ENCODE data around the gene PSMD6. TPM values are rescaled to one million over a fixed set of nuclear protein-coding genes. Genes with fewer than 3 reads are reported as not detected.

Gene PSMD6
- total RNA-seq, result 85.7 TPM
- long read RNA-seq, transcript PSMD6-201 (8 exons, 1,430 nt), result major isoform, 154 of 164 reads
- long read RNA-seq, partial matches to known transcripts, result 4 of 164 reads
- long read RNA-seq, other reads (novel, unspliced or antisense), result 1 of 164 reads

- DNase-seq (ENCODE audit: low spot score), result peak; percentile 96
- intact Hi-C loops (cut with DNase I), result no loop called here
These were observed at the start of gene PSMD6 for GRCh38 chr3:64023187-64023860. Gene PSMD6, minus strand, starts transcription at chr3:64023494. Its CDS starts 75 bp downstream, at chr3:64023419.

DNA sequence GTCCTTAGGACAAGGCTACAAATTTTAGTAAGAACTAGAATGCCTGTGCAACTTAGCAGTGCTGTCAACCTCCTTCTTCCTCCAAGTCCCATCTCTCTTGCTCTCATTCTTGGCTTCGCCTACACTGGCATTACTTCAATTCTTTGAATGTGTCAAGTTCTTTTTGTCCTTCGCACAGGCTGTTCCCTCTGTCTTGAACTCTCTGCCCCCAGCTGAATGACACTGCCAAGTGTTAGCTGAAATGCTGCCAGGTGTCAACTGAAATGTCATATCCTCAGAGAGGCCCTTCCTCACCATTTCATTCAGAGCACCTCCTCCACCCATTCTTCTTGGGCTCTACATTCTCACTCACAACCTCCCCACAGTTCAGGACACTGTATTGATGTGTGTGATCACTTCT lies 48.8 kb upstream of the PSMD6 start:
- intact Hi-C loops (cut with DNase I), result no loop called here
- no peak for DNase-seq (ENCODE audit: low spot score)

DNA sequence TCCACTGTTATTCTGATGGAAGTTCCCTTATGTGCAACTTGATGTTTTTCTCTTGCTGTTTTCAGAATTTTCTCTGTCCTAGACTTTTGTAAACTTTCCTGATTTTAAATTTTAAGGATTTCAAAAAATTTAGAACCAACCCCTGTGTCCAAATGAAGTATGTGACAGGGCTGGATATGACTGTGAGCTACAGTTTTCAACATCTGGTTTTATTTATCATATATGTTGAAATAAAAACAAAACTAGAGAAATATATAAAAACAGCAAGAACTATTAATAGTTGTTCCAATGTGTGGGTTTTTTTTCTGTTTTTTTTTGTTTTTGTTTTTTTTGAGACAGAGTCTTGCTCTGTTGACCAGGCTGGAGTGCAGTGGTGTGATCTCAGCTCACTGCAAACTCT lies 47.4 kb upstream of the PSMD6 start:
- intact Hi-C loops (cut with DNase I), result no loop called here
- no peak for DNase-seq (ENCODE audit: low spot score)

DNA sequence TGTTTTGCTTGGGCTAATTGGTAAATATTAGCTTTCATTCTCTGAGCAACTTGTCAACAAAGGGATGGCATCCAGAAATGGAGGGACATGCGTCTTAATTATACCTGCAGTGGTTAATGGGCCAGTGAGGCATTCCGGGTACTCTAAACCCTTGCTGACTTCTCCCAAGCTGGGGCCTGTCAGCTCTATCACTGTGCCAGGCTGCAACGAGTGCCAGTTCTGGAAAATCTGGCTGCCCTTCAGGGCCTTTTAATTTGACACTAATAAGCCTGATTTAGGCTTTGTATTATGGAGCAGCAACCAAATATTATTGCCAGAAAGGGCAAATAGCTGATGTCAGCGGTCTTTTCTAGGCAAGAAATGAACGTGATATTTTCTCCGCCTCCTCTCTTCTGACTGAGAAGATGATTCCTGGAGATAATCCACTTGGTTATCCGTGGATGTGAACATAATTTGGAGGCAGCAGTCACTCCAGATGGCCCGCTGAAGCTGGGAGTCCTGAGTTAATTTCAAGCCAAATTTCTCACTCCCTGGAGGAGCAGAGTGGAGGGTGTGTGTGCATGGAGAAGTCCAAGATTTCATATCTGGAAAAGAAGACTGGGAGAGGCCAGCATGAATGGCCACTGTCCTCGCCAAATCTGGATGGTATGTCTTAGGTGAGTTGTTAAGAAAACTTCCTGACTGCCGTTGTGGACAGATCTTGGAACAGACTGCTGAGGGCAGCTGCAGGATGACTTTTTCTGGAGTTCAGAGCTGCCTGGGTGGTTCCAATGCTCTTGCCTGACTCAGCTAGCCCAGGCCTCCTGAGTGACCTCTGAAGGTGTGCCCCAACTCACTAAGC lies 44.4 kb upstream of the PSMD6 start:
- DNase-seq (ENCODE audit: low spot score), result no peak
- intact Hi-C loops (cut with DNase I), result loop anchor here (10.0 kb wide), 1 partner anchor 247 kb away; no protein-coding TSS in a partner anchor

DNA sequence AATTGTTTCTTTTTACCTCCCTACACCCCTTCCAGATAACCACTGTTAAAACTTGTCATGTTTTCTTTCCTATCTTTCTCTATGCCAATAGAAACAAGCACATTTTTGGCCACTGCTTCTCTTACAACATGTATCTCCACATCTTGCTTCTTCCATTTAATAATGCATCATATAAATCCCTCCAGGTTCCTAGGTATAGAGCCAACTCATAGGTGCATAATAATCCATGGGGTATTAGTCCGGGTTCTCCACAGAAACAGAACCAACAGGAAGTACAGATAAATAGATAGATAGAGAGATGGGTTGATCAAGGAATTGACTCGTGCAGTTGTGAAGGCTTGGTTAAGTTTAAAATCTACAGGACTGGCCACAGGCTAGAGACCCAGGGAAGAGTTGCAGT lies 41.5 kb upstream of the PSMD6 start:
- intact Hi-C loops (cut with DNase I), result loop anchor here (5.0 to 10.0 kb wide), 2 partner anchors 97 to 250 kb away; no protein-coding TSS in a partner anchor
- no peak for DNase-seq (ENCODE audit: low spot score)

- no peak for DNase-seq (ENCODE audit: low spot score)
- intact Hi-C loops (cut with DNase I), result loop anchor here (5.0 to 10.0 kb wide), 2 partner anchors 98 to 251 kb away; no protein-coding TSS in a partner anchor
These were observed 40.7 kb upstream of the PSMD6 start for GRCh38 chr3:64063983-64064438.

- intact Hi-C loops (cut with DNase I), result loop anchor here (5.0 to 10.0 kb wide), 2 partner anchors 99 to 251 kb away; no protein-coding TSS in a partner anchor
- no peak for DNase-seq (ENCODE audit: low spot score)
These were observed 40.1 kb upstream of the PSMD6 start for GRCh38 chr3:64063207-64063982.

GRCh38 chr3:64061628-64062027 lies 38.3 kb upstream of the PSMD6 start:
- DNase-seq (ENCODE audit: low spot score), result no peak
- intact Hi-C loops (cut with DNase I), result loop anchor here (5.0 to 10.0 kb wide), 2 partner anchors 101 to 253 kb away; no protein-coding TSS in a partner anchor

DNA sequence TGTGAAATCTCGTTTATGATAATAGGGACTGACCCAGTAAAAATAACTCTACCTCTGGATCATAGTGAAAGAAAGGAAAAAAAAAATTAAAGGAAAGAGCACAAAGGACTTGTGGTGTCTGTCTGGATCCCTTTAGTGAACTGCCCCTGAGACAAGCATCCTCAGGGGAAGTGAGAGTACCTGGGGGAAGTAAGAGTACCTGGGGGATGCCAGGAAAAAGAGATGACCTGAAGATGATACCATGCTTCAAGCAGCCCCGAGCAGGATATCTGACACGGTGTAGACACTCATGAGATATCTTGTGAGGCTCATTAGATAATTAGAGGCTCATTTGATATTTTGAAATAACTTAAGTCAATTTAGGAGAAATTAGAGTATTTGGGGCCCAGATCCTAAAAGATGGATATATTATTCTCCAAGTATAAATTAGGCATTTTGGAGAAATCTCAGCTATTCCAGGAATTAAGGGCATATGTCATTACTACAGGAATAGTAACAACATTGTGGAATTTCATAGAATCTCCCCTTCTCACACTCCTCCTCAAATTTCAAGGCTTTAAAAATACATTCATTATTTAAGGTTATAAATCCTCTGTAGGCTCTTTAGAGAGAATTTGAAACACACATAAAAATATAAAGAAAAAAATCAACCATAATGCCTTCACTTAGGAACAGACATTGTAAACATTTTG lies 36.3 kb upstream of the PSMD6 start:
- DNase-seq (ENCODE audit: low spot score), result no peak
- intact Hi-C loops (cut with DNase I), result loop anchor here (5.0 to 10.0 kb wide), 2 partner anchors 103 to 255 kb away; no protein-coding TSS in a partner anchor

GRCh38 chr3:64058566-64058965 lies 35.3 kb upstream of the PSMD6 start:
- DNase-seq (ENCODE audit: low spot score), result no peak
- intact Hi-C loops (cut with DNase I), result no loop called here

- no peak for DNase-seq (ENCODE audit: low spot score)
- intact Hi-C loops (cut with DNase I), result no loop called here
These were observed 33.9 kb upstream of the PSMD6 start for GRCh38 chr3:64057231-64057630.

DNA sequence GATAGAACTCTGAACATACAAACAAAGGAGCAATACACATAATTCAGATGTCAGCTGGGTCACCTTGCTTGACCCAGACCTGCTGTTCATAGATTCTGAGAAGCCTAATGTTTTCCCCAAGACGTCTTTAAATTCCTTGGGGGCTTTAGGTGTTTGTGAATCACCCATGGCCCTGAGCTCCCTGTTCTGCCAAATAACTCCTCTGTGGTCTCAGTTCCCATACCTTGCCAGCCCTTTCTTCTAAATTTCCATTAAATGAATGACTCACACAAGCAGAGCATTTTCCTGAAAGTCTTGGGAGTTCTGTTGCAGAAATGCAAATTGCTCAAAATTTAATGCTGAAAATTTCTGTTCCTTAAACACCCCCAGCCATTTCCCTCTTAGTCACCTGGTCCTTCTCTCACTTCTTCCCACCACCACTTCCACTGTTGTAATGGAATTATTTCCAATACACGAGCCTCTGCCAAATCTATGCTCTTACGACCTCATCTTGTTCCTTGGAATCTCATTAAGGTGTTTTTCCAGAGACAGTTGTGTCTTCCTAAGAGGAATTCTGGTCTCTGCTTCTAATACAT lies 33.4 kb upstream of the PSMD6 start:
- intact Hi-C loops (cut with DNase I), result no loop called here
- no peak for DNase-seq (ENCODE audit: low spot score)

DNA sequence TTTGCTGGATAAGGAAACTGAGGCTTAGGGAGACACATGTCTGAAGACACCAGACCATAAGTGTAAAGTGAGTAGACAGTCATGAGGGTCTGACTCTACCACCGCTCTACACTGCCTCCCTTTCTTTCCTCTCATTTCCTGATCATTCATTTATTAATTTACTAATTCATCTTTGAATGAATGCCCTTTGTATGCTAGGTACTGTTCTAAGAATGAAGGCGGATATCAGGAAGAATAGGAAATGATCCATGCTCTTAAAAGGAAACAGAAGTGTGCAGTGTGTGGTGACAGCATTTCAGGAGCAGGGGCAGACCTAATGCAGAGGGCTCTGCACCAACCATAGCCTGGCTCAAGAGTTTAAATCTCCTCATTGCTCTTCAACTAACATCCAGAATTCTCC lies 31.8 kb upstream of the PSMD6 start:
- DNase-seq (ENCODE audit: low spot score), result no peak
- intact Hi-C loops (cut with DNase I), result no loop called here

DNA sequence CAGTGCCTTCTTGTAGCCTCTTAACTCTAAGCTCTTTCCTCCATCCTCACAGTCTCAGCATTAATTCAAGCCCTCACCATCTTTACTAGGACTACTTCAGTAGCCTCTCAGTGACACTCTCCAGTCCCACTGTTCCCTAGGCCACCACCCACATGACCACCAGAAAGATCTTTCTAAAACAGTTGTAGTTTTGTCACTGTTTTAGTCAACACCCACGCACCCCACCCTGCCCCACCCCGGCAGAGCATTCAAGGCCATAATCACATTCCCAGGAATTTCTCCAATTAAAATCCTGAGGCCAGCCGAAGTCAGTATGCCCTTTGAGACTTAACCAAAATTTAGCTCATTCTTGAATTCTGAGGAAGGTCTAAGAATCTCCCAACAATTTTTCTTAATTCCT lies 31.2 kb upstream of the PSMD6 start:
- intact Hi-C loops (cut with DNase I), result no loop called here
- no peak for DNase-seq (ENCODE audit: low spot score)

DNA sequence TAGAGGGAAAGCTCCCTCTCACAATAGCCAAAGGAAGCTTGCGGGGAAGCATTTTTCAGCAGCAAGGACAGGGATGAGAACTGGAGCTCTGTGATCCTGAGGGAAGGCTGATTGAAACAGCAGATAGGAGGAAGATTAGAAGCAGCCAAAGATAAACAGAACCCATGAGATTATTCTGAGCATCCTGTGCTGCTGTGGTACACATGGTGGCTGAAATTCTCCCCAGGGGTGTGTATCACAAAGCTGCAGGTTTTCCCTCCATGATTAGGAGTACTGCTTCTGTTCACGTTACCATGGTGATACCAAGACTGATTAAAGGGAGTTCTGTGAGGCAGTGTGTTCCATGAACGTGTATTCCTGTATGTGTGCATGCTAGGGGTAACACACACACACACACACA lies 30.3 kb upstream of the PSMD6 start:
- no peak for DNase-seq (ENCODE audit: low spot score)
- intact Hi-C loops (cut with DNase I), result no loop called here

DNA sequence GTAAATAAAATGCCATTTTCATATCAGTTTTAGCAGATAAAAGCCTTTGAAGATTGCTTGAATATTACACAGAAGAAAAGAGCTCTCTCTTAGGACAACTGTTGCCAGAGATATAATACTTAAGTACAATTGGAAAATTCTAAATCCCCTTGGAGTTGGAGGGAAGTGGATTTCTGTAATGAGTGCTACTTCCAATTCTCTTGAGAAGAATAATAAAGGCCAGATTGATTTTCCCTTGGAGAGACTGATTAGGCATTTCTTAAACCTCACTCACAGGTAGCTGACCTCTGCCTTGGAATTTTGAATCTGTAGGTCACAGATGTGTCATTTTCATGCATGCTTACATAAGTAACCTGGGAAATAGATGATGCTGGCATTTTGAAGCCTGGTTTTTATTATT lies 29.8 kb upstream of the PSMD6 start:
- DNase-seq (ENCODE audit: low spot score), result no peak
- intact Hi-C loops (cut with DNase I), result no loop called here

DNA sequence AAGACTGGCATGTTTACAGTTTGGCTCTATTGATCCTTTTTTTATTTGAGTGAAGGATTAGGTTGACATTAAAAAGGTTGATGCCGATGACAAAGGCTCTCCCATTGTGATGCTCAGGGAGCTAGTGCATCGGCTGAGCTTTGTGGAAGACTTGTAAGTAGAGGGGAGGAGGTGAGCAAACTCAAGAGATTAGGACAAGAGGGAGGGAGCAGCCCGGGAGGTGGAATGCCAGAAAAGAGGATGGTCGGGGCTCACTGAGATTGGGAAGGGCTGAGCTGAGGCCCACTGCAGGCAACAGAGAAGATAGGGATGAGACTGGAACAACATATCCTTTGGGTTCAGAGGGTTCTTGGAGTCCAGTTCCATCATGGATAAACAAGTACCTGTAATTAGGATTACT lies 26.5 kb upstream of the PSMD6 start:
- no peak for DNase-seq (ENCODE audit: low spot score)
- intact Hi-C loops (cut with DNase I), result no loop called here

DNA sequence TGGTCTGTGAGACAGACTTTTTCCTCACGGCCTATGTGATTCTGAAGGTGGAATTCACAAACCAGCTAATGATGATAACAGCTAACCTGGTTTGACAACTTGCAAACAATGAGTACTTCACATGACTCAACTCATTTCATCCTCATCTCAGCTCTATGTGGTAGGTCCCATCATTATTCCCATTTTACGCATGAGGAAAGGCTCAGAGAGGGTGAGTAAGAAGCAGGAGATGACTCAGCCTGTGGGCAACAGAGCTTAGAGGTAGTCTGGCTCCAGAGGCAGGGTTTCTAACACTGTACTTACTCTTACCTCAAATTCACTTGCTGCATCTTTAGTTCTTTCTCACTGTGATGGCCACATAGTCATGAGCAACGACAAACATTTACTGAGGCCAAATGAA lies 25.8 kb upstream of the PSMD6 start:
- DNase-seq (ENCODE audit: low spot score), result no peak
- intact Hi-C loops (cut with DNase I), result no loop called here

- intact Hi-C loops (cut with DNase I), result no loop called here
- DNase-seq (ENCODE audit: low spot score), result no peak
These were observed 25.4 kb upstream of the PSMD6 start for GRCh38 chr3:64048631-64049061.

Measured in cardiac septum (tissue), 1 donor.